ENCODE data around the gene HSFX2. TPM values are rescaled to one million over a fixed set of nuclear protein-coding genes. Genes with fewer than 3 reads are reported as not detected.
A peak's percentile ranks its signal among the peaks of the same experiment; 100 is the strongest.
"Not testable (repeated sequence)": the region's sequence is repeated elsewhere in the genome, so short reads cannot be mapped to it uniquely, and the experiment has no call there.

Gene HSFX2, protein sequence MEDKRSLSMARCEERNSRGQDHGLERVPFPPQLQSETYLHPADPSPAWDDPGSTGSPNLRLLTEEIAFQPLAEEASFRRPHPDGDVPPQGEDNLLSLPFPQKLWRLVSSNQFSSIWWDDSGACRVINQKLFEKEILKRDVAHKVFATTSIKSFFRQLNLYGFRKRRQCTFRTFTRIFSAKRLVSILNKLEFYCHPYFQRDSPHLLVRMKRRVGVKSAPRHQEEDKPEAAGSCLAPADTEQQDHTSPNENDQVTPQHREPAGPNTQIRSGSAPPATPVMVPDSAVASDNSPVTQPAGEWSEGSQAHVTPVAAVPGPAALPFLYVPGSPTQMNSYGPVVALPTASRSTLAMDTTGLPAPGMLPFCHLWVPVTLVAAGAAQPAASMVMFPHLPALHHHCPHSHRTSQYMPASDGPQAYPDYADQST
- under 1 TPM; 0.16 to 0.24 (median 0.17) TPM for polyA plus RNA-seq (ENCODE audit: insufficient read length in 3 of 3)
- long read RNA-seq, donor 1: 0 reads
- long read RNA-seq, donor 2: 0 reads
- long read RNA-seq, donor 3: 0 reads
- long read RNA-seq, donor 4: 0 reads
- long read RNA-seq, donor 5: 0 reads
- long read RNA-seq, donor 6: 0 reads
- long read RNA-seq, donor 7: 0 reads
- long read RNA-seq, donor 8, partial matches to known transcripts: 0 of 1 reads
- long read RNA-seq, donor 8, other reads (novel, unspliced or antisense): 0 of 1 reads
- long read RNA-seq, donor 9: 0 reads
- long read RNA-seq, donor 10: 0 reads
- long read RNA-seq, donor 11: 0 reads
- long read RNA-seq, donor 12: 0 reads
- long read RNA-seq, donor 13: 0 reads
- long read RNA-seq, donor 14: 0 reads
- long read RNA-seq, donor 15: 0 reads
- long read RNA-seq, donor 16: 0 reads

DNA sequence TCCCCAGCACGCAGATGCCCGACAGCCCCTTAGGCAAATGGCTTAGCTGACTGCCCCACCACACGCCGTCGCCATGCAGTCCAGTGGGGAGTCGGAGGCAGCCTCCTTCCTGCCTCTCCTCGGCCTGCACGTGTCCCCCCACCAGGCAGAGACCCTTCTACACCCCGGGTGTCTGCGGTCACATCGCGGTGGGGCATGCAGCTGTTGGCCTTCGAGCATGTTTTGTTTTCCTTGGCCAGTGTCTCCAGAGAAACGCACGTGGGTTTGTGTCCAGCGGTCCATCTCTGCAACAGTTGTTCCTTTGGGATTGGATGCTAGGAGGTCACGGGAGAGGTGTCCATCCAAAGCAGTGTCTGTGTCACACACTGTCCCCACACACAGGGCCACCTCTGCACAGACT lies at the start of gene HSFX2:
Gene HSFX2 (minus strand): TSS at position 101 of the 400 bp plus-strand sequence. CDS start 614 bp downstream, outside the sequence.
- not testable (repeated sequence) for DNase-seq

DNA sequence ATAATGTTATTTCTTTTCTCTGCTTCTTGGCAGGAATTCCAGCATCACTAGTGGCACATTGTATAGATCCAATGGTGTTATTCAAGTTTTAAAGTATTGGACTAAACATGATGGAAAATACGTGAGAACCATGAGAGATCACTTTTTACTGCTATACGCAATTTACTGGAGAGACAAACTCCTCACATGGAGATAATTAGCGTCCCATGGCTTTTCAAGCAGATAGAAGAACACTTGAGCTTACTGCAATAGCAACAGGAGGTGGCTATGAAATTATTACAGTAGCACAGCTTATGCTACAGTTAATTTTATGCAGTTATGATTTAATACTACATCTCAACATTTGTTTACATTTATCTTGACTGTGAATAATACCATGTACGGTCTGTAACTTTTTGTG lies 48.4 kb upstream of the HSFX2 start:
- no peak for DNase-seq

DNA sequence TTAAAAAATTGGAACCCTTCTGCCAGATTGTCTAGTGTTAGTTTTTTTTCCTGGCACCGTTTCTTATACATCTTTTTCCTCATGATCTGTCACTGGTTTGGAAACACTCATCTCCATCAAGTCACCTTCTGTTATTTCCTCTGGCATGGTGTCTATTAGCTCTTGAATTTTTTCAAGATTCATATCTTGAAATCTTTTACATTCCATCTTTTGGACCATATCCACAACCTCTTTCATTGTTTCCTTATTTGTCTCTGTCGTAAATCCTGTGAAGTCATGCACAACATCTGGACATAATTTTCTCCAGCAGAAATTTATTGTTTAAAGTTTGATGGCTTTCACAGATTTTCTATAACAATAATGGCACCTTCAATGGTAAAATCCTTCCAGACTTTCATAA lies 46.7 kb upstream of the HSFX2 start:
- DNase-seq: no peak

DNA sequence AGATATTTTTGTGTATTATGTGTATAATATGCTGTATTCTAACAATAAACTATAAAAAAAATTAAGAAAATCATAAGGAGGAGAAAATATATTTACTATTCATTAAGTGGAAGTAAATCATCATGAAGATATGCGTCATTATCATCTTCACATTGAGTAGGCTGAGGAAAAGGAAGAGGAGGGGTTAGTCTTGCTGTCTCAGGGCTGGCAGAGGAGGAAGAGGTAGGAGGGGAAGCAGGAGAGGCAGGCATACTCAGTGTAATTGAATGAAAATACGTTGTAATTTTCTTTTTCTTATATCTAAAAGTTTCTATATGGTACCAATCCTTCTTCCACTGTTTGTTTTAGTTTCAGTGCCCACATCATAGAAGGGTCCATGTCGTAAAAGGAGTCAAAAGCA lies 46.3 kb upstream of the HSFX2 start:
- DNase-seq: no peak

DNA sequence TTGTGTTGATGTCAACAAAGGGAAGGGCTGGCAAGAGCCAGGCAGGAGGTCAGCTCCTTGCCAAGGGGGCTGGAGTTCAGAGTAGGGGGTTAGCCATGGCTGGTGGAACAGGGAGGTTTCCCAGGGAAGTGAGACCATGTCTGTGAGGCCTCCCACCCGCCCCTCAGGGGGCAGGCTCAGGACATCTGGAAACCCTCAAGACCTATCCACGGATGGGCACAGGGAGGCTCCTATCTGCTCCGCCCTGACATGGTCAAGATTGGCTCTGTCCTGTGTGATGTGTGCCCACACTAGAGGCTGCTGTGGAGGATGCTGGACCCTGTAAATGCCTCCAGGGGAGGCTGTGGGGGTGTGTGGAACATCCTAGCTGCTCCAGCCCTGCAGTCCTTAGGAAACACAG lies 44.5 kb upstream of the HSFX2 start:
- no peak for DNase-seq

DNA sequence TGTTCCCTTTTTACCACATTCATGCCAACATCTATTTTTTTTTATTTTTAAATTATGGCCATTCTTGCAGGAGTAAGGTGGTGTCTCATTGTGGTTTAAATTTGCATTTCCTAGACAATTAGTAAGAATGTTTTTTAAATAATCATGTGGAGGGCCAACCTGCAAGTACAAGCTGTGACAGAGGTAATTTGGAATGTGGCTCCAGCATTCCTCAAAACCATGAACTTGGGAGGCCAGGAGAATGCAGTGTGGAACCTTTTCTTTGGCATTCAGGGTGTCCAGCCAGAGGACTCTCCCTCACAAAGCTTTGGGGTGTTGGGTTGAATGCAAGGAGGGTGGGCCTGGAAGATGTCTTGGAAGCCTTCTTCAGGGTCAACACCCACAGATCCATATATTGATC lies 43.7 kb upstream of the HSFX2 start:
- no peak for DNase-seq

DNA sequence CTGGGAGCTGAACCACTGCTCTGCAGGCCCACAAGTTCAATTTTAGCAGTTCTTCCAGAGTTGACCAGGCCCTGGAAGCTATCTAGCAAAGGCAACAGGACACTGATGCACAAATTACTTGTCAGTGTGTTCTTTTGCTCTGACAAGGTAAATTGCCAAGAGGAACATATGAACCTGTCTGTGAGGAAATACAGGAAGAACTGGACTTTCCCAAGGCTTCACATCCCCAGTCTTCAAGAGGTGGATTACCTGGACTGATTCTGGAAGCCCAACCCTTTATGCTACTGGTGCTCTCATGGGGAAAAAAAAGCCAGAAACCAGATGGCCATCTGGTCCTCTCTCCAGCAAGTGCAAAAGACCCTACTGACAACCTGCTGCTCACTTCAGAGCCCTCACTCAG lies 38.4 kb upstream of the HSFX2 start:
- no peak for DNase-seq

DNA sequence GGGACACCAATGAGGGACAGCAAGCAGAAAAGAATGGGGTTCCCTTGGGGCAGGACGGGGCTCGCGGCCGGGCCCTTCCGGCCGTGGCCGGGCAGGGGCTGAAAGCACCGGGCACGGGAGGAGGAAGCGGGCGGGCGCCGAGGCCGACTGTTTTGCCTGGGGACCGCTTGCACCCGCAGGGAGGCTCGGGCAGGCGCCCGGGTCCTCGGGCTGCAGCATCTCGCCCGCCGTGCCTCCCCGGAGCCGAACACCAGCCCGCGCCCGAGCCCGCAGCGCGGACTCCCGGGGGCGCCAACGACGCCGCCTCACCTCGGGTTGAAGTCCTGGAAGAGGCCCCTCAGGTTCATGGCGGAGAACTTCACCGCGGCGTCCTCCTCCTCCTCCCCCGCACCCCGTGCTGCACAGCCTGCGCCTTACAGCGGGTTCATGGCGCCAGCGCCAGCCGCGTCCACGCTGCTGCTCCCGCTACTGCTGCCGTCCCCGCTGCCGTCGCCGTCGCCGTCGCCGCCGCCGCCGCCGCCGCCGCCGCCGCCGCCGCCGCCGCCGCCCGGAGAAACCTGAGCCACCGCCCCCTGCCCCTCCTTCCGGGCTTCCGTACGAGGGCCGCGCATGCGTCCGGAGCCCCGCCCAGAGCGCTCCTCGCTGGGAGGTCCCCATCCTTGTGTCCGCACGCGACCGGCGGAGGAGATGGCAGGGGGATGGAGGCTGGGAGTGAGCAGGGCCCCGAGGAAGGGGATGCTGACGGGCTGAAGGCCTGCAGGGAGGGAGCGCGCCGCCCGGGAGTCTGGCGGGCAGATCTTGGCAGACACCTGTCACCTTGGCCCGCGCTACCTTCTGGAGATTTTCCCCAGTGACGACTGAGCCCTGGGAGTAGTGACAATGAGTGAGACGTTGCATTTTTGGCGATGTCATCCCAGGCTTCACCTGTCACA lies 36.4 kb upstream of the HSFX2 start, which contains the start of gene TMEM185A:
Gene TMEM185A (minus strand): TSS at position 559 of the 932 bp plus-strand sequence. CDS start 212 bp downstream, at position 347.
- peak; percentile 44 for DNase-seq

DNA sequence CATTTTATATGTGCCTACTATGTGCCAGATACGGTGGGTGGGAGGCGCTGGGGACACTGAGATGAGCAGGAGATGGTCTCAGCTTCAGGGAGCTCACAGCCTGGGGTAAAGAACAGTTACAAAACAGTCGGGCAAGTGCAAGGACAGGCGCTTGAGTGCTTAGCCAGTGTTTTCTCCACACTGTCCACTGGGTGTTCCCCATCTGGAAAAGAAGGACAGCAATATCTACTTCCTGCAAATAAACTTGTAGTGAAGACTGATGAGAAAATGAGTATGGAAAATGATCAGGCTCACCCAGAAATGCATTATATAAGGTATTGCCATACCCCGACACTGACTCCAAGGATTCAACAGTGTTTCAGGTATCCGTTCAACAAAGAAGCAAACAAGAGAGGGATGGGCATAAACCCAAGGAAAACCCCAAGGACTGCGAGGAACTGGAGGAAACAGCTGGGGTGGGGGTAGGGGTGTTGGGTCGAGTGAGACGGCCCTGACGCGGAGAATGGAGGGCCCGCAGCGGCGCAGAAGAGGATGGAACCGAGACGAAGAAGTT lies 35.6 kb upstream of the HSFX2 start:
- DNase-seq: peak; percentile 11

DNA sequence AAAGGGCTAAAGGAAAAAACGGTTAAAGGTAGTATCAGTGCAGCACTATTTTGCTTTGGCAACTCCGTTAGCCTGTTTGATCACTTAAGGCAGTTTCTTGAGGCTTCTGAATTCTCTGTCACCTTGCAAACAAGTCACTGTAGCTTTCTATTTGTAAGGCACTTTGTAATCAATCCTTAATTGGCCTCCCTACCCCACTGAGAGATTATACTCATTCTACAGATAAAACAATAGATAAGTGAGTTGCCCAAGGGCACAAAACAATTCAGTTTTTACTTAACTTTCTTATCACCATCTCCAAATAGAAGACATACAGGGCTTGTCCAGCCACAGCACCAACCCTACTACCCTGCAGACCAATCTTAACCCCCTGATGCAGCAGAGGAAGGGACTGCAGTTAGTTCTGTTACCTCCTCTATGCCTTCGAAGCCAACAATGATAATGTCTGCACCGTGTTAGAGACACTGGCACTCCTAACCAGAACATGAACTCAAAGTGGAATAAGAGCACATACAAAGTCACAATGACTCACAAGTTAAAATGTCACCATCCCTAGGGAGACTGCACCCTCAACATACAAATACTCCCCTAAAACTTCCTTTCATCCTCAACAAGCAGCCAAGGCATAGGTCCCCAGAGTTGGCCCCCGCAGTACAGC lies 34.7 kb upstream of the HSFX2 start:
- DNase-seq: no peak

DNA sequence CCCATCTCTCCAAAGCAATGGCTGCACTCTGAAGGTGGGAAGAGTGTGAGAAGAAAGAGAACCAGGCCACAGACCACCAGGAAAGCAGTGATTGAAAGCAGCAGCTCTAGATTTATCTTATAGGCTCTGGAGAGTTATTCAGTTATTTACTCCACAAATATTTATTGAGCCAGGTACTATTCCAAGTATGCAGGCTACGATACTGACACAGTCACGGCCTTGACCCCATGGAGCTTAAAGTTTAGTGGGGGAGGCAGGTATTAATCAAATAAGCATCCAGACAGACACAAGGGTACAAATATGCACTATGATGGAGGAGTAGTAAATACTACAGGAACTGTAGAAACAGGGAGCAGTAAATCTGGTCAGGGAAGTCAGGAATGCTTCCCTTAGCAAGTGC lies 33.7 kb upstream of the HSFX2 start:
- DNase-seq: no peak

DNA sequence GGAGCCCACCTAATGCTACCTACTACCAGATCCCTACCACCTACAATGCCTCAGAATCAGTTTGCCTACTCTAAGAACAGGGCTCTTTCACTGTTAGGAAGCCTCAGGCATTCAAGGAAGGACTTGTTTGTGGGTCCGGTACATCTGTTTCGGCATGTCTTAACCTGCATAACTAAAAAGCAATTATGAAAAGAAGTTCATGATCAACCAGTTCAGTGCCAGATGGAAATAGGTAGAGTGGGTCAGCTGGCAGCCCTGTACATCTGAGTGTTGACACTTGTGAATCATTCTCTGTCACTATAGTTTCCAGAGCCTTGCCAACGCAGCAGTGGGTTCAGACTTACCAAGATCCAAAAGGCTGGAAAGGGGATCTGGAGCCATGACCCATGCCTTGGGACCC lies 33.2 kb upstream of the HSFX2 start:
- no peak for DNase-seq

DNA sequence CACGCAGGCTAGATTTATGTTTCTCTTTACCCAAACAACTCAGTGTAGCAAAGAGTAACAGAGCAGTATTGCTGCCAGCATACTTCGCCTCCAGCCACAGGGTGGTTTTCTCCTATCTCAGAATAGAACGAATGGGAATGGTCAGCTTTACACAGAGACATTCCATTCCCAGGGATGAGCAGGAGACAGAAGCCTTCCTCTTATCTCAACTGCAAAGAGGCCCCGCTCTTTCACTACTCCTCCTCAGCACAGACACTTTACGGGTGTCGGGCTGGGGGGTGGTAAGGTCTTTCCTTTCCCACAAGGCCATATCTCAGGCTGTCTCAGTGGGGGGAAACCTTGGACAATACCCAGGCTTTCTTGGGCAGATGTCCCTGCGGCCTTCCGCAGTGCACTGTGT lies 31.7 kb upstream of the HSFX2 start:
- DNase-seq: not testable (repeated sequence)

DNA sequence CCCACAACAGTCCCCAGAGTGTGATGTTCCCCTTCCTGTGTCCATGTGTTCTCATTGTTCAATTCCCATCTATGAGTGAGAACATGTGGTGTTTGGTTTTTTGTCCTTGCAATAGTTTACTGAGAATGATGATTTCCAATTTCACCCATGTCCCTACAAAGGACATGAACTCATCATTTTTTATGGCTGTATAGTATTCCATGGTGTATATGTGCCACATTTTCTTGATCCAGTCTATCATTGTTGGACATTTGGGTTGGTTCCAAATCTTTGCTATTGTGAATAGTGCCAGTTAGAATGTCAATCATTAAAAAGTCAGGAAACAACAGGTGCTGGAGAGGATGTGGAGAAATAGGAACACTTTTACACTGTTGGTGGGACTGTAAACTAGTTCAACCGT lies 24.5 kb upstream of the HSFX2 start:
- DNase-seq: not testable (repeated sequence)

DNA sequence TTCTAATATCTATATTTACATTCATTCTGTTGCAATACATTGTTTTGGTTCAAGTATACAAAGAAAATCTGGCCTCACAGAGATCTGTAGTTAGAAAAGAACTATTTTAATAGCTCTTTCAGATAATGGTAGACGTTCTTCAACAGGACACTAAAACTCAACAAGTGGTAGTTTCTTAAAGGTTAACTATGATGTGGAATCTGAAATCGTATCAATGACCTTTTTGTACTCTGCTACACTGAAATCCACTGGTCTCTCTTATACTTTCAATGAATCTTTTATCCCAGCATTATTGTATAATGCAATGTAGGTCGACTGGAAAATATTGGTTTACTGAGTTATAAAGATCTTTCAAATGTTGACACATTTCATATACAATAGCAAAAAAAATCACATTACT lies 23.8 kb upstream of the HSFX2 start:
- no peak for DNase-seq

DNA sequence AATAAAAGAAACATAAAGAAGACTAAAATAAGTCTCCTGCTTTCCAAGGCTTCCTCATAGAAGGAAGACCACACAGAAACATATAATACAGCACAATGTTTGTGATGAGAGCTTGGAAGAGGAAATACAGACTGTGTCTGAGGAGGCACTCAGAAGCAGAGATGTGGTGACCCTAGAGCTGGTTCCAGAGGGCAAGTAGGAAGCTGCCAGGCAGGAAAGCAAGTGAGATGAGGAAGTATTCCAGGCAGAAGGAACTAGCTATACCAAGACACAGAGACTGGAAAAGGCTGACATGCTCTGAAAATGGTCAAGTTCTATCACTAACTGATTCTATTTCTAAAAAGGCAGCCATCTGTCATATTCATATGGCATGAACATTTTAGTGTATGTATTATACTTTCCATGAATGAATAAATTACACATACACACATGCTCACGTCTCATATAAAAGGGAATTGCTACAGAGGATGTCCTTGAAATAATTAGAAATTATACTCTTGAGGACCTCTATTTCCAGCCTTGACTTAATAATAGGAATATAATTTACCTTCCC lies 16.6 kb upstream of the HSFX2 start:
- no peak for DNase-seq

DNA sequence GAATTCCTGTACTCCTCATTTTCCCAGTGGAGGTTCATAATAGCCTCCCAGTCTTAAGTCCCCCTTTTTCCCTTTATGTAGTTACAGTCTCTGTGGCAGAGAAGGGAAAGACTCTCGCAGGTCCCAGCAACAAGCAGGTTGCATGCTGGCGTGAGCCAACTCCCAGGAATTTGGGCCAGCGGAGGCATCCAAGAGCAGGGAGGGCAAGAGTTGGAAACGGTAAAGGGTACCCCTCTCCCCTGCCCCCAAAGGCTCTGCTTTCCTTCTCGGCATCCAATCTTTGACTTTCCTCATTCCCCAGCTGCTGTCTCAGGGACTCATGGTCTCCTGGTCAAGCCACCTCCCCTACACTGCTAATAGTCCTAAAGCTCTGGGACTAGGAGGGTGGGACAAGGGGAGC lies 15.4 kb upstream of the HSFX2 start:
- DNase-seq: no peak

DNA sequence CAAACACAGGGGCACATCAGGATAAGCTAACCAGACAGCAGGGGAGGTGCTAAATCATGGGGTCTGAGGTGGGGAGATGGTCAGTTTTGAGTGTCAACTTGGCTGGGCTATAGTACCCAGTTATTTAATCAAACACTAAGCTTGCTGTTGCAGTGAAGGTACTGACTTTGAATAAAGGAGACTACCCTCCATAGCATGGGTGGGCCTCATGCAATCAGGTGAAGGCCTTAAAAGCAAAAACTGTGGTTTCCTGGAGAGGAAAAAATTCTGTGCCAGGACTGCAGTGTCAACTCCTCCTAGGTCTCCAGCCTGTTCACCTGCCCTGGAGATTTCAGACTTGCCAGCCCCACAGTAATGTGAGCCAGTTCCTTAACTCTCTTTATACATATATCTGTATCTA lies 12.6 kb upstream of the HSFX2 start:
- no peak for DNase-seq

DNA sequence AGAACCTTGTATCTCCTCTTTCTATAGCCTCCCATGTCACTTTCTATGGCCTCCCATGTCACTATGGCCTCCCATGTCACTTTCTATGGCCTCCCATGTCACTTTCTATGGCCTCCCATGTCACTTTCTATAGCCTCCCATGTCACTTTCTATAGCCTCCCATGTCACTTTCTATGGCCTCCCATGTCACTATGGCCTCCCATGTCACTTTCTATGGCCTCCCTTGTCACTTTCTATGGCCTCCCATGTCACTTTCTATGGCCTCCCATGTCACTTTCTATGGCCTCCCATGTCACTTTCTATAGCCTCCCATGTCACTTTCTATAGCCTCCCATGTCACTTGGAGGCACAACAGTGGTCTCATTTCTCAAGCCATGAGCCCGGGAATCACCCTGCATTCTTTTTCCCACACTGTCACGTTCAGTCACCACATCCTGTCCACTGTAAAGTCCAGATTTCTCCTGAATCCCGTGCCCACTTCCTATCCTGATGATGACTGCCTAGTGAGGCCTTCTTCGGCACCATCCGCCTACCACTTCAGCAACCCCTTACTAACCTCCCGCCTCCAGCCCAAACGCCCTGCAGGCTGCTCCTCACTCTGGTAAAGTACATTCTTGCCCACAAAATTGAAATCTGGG lies 10.3 kb upstream of the HSFX2 start:
- not testable (repeated sequence) for DNase-seq

DNA sequence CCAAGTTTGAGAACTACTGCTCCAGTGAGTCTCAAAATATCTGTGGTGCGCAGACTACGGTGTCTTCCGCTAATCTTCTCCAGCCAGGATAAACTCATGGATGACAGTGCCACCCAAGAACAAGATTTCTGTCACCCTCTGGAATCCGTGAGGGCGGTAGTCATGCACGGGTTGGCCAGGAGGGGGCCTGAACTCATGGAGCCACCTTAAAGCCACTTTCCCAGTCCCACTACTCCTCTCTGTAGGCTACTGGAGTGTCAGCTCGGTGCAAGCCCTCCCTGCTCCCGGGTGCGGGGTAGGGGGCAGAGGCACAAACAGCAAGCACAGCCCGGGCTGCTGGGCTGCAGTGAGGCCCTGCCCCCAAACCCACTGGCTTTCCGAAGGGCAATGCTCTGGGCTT lies 3.5 kb upstream of the HSFX2 start:
- not testable (repeated sequence) for DNase-seq
